GM12874 (cell line): ENCODE measurements around the gene HHATL.

ENCODE experiments used
- CTCF ChIP-seq: IDR thresholded peaks from 2 replicates; pipeline ENCODE4 v1.5.1; 2011; ENCODE audit warnings: low read depth, mild to moderate bottlenecking, control low read depth, low read length, moderate library complexity; ENCODE audit not compliant: insufficient read depth

HHATL gene

GRCh38 chr3:42647821-42648459, 54.7 kb downstream of the HHATL start:
- TF ChIP-seq CTCF = no peak
